GM21786 (cell line): Measurements from ENCODE around the gene C20orf96.

Source experiments
- ATAC-seq: cut with Tn5 transposase; IDR thresholded peaks from one replicate; pipeline ENCODE4 v1.9.1; 2021; ENCODE audit not compliant: unreplicated experiment

Gene C20orf96

DNA sequence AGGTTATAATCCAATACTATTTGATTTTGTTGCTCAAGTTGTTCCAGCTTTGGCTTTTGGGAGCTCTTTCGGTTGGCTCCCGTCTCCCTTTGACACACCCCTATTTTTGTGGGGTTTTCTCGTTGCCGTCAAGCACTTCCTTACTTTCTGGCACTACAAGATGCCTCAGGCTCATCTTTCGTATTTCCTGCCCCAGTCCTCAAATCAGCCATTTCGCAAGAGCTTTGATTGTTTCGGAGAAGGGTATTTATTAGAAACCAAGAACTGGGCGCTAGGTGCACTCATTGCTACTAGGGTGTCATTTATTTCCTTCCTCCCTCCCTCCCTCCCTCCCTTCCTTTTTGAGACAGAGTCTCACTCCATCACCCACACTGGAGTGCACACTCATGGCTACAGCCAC, 21.5 kb upstream of the C20orf96 start:
- no peak for ATAC-seq

DNA sequence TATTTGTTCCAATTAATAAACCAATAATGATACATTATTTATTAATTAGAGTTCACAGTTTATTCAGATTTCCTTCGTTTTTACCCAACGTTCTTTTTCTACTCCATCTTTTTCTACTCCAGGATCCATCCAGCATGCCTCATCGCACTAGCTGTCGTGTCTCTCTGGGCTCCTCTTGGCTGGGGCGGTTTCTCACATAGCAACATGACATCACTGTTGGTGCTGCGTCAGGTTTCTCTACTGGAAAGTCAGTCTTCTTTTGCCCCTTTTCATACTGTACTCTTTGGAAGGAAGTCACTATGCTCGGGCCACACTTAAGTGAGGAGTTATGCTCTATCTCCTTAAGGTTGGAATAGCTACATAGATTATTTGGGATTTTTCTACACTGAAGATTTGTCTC, 21.1 kb upstream of the C20orf96 start:
- no peak for ATAC-seq

DNA sequence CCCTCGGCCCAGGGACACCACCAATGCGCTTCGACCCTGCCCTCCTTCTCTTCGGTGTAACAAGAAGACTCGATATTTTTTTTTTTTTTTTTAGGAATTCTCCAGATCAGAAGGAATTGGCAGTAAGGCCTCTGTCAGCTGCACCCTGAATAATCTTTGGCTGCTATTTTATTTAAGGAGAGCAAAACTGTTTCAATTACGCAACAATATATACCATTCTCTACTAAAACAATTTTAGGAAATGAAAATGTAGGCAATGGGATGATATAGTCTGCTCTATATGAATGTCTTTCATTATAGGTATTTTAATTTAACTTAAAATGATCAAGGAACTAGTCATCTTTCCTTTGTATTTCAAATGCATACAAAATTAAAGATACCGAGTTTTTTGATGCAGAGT, 20.1 kb upstream of the C20orf96 start:
- no peak for ATAC-seq

DNA sequence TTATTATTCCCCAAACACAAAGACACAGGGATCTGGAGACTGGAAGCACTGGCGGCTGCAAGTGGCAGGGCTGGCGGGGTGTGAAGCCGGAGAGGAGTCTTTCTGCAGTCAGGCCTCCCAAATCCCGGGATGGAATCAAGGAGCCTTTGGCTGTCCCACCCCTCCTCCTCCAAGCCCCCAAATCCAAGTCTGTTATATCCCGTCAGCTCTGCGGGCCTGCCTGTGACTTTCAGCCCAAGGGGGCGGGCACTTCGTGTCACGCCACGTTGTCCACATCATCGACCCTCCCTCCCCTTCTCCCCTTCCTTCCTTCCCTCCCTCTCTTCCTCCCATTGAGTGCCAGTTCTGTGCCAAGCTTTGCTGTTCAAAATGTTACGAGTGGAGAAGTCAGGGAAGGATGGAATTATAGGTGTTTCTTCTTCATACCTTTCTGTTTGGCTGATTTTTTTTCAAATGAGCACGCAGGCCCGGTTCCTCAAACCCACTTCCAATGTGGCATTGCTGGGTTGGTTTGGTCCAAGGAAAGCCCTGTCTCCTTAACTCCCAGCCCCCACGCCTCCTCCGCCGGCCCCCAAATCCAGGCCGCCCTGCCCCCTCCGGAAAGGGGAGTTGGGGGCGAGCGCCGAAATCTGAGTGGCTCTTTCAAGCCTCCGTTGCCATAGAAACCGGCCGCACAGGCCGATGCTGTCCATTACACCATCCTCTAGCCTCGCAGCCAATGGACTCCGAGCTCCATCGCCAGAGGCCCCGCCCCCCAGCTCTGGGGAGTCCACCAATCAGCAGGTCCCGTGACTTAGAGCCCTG, 19.5 kb upstream of the C20orf96 start:
- ATAC-seq, result peak; percentile 99

DNA sequence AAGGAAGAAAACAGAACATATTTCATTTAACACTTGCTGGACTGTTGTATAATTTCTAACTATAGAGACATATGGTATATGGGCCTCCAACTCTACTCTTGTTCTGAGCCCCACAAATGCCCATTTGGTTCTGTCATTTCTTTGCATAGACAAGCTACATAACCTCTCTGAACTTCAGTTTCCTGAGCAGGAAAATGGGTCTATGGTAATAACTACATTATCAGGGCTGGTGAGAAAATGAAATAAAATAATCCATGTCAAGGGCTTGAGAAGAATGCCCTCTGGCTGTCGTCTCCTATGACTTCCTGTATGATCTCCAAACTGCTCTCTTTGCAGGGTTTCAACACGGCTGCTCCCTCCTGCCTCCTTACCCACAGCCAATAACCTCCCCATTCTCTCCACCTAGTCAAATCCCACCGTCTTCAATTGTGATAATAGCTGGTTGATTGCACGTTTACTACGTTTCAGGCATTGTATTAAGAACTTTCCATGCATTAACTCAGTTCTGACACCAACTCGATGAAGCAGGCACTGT, 18.8 kb upstream of the C20orf96 start:
- ATAC-seq, result no peak

DNA sequence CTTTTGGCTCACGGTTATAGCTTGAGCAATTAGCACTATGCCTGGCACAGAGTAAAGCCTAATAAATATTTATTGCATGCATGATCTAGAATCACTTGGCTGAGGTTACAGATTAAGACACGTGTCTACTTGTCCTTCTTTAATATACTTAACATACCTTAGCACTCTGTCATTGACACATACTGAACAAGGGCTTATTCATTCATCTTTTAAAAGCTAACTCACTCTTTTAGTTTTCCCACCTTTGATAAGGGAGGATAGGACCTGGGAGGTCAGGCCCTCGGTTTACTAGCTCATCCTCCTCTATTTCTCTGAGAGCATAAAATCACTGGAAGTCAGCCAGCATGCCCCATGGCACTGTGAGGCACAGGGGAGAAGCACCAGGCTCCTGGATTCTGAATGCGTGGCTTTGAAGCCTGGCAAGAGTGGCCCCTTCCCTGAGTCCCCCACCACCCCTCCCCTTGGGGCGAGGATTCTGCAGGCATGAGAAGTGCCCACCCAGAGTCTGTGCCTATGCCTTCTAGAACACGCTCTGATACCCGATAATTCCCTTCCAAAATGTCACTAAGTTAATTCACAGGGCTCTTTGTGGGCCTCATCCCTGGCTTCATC, 18.0 kb upstream of the C20orf96 start:
- no peak for ATAC-seq

DNA sequence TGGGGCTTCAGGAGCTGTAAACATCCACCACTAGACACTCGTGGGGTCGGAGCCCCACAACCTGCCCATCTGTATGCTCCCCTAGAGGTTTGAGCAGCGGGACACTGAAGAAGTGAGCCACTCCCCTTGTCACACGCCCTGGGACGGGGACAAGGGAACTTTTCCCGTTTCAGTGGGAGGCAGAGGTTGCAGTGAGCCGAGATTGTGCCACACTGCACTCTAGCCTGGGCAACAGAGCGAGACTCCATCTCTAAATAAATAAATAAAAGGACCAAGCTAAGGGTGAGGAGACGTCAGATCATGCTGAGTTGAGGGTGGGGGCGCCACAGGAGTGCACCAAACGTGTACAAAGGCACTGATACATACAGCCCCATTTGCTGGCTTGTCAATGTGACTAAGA, 15.2 kb upstream of the C20orf96 start:
- ATAC-seq, result no peak

DNA sequence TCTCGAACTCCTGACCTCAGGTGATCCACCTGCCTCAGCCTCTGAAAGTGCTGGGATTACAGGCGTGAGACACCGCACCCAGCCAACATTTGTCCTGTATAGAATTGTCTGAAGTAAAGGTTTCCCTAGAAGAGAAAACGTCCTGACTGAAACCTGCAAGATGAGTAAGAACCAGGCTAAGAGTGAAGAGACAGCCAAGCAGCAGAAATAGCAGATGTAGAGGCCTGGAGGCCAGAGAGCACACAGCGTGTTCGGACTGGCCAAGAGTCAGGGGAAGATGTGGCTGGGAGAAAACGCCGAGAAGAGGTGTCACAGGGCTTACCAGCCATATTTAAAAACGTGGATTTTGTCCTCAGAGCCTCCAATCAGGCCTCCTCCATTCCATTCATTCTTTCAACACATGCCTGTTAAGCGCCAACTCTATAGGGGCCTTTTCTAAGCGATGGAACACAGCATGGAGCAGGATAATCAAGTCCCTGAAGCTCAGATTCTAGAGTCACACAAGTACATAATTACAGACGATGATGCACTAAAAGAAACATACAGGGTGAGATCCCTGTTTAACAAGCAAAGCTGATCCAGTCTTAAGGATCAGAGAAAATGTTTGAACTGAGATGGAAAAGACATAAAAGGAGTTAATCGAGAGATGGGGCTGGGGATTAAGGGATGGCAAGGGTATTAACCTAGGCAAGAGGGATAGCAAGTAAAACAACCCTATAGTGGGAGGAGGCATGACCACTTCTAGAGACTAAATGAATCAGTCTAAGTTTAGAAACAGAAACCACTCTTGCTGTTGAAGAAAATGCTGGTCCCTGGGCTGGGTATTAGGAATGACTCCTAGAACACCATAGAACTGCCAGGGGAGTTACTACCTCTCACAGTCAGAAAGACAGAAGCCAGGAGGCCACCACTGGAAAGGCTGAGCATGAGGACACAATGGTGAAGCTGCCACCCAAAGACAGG, 11.6 kb upstream of the C20orf96 start:
- ATAC-seq, result no peak

DNA sequence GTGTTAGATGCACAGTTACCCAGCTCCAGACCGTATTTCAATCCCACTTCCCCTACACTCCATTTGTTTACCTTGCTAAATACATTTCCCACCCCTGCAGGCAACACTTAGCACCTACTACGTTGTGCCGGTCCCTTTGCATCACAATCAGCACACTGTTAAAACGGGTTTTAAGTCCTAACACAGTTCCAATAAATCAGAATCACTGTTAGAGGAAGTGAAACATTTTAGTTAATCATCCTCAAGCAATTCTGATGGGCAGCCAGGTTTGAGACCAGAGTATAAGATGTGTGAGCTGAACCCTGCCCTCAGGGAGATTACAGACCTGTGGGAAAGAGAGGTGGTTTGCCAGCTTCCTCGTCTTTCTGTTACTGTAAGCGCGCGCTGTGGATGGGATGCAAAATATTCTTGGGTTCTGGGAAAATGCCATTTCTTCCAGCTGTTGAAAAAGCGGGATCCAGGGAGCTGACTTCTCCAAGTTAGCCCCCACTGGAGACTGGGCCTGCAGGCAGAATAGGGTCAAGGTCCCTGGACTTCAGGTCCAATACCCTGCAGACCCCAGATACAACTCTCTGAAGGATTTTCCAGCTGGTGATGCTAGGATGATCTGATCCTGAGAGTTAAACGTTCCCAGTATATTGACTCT, 9.9 kb upstream of the C20orf96 start:
- ATAC-seq, result no peak

DNA sequence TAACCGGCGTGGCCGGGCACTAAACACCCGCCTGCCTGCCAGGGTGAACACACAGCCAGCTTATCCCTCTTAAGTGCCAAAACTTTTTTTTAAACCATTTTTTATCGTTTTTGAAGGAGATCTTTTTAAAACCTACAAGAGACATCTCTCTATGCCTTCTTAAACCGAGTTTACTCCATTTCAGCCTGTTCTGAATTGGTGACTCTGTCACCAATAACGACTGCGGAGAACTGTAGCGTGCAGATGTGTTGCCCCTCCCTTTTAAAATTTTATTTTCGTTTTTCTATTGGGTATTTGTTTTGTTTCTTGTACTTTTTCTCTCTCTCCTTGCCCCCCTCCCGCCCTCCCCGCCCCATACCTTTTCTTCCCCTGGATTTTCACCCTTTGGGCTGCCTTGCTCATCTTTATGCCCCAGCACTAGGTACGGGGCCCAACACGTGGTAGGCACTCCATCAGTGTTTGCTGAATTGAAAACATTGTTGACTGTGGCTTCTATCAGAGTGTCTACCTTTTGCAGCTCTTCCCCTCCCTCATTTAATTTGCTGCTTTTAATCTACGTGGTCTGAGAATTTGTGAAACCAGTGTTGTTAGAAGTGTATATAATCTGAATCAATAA, 8.3 kb upstream of the C20orf96 start:
- ATAC-seq, result no peak

DNA sequence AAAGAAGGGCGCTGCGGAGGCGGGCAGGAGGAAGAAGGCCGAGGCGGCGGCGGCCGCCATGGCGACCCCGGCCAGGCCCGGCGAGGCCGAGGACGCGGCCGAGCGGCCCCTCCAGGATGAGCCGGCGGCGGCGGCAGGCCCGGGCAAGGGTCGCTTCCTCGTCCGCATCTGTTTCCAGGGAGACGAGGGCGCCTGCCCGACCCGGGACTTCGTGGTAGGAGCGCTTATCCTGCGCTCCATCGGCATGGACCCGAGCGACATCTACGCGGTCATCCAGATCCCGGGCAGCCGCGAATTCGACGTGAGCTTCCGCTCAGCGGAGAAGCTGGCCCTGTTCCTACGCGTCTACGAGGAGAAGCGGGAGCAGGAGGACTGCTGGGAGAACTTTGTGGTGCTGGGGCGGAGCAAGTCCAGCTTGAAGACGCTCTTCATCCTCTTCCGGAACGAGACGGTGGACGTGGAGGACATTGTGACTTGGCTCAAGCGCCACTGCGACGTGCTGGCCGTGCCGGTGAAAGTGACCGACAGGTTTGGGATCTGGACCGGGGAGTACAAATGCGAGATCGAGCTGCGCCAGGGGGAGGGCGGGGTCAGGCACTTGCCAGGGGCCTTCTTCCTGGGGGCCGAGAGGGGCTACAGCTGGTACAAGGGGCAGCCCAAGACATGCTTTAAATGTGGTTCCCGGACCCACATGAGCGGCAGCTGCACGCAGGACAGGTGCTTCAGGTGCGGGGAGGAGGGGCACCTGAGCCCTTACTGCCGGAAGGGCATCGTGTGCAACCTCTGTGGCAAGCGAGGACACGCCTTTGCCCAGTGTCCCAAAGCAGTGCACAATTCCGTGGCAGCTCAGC, 7.6 kb upstream of the C20orf96 start:
- ATAC-seq, result peak; percentile 17

DNA sequence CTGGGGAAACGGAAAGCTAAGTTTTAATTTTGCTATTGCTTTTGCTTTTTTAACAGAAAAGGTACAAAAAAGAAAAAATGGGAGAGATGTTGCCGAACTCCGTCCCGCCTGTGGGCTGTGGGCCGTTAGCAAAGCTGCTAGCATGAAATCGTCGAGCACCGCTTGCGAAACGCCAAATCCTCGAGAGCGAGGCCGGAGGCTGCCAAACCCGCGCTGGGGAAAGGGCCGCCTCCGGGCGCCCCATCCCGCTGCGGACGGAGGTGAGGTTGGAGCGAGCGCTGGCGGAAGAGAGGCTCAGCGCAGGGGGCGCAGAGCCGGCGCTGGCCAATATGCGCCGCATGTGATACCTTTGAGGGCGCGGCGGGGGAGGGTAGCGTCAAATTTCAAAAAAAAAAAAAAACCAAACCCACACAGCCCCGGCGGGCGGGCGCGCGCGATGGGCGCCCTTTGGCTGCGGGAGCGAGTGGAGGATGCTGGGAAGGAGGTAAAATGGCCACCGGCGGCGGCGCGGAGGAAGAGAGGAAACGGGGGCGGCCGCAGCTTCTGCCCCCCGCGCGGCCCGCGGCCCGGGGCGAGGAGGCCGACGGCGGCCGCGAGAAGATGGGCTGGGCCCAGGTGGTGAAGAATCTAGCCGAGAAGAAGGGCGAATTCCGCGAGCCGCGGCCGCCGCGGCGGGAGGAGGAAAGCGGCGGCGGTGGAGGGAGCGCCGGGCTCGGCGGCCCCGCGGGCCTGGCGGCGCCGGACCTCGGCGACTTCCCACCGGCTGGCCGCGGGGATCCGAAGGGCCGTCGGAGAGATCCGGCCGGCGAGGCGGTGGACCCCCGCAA, 6.8 kb upstream of the C20orf96 start, which contains the start of gene ZCCHC3:
TSS of gene ZCCHC3 (plus strand) at position 473 of the 827 bp plus-strand sequence. CDS start at position 490, 17 bp downstream.
- peak; percentile 79 for ATAC-seq

DNA sequence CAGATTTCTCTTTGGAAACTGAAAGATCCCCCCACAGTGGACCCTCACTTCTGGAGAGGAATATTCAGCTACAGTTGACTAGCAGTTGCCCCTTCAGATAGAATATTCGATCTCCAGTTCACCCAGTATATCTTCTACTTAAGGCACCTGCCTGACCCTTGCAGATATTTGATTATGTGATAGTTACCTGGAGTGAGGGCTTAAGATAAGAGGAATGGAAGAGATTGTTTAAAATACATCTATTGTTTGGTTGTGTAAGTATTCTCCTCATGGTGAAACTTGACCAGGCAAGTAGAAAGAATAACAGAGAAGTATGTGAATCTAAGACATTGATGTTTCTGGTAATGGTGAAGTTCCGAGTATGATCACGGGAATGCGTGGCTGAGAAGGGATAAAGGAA, 5.3 kb upstream of the C20orf96 start:
- ATAC-seq, result no peak

DNA sequence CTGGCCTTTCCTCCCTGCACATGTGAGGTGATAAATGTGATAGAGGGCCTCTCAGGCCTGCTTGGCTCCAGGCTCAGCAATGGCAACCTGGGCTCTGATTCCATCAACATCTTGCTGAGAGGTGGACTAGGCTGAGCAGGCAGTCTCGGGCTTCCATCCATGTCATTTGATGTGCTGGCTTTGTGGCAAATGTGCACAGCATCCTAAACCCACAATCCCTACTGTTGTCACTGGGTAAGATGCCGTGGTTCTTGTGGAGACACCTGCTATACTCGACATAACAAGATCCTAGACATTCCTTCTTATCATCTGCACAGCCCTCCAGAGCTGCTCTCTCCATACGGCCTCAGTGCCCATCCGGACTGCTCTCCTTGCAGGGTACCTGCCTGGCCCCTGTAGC, 4.1 kb upstream of the C20orf96 start:
- ATAC-seq, result no peak

DNA sequence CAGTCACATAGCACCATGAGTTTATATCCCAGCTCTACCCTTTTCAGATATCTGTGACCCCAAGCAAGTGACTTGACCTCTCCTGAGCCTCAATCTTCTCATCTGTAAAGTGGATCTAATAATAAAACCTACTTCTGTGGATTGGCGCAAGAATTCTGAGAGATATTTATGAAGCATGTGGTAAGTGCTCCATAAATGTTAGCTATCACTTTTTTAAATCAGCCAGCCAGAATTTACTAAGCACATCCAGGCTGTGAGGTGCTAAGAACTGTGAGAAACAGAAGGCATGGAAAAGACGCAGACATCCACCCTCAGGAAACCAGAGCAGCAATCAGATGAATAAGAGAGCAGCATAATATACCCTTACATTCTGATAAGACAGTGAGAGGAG, 862 bp downstream of the C20orf96 start:
- peak; percentile 15 for ATAC-seq

DNA sequence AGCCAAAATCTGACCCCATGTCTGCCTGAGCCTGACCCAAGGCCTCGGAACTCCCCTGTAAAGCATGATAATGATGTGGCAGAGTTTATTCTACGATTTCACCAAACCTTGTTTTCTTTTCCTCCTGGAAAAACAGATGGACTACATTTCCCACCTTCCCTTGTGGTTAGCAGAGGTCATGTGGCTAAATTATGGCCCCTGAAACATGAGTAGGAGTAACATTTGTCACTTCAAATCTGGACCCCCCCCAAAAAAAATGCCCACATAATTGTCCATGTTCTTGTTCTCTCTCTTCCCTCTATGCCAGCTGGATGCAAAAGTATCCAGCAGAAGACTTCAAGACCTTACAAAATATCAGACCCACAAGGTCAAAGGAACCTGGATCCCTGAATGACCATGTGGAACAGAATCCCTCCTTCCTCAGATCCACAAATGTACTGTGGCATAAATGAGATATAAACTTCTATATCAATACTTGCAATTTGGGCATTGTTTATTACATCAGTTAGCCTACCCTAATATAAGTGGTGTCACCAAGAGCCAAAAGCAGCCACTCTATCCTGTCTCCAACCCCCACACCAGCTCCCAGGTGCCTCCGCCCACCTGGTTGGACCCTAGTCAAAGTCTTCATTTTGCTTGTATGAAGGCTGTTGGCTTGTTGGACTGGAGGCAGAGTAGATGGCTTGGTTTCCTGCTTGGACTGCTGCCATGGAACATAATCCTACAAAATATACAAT, 1.4 kb downstream of the C20orf96 start:
- no peak for ATAC-seq

DNA sequence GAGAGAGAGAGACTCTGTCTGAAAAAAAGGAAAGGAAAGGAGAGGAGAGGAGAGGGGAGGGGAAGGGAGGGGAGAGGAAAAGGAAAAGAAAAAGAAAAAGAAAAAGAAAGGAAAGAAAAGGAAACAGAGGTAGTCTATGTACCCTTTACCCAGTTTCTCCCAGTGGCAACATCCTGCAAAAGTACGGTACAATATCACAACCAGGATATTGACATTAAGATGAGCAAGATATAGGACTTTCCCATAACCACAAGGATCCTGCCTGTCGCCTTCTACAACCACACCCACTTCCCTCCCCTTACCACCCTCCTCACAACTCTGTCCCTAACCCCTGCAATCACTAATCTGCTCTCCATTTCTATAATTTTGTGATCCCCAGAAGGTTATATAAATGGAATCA, 4.0 kb downstream of the C20orf96 start:
- no peak for ATAC-seq

DNA sequence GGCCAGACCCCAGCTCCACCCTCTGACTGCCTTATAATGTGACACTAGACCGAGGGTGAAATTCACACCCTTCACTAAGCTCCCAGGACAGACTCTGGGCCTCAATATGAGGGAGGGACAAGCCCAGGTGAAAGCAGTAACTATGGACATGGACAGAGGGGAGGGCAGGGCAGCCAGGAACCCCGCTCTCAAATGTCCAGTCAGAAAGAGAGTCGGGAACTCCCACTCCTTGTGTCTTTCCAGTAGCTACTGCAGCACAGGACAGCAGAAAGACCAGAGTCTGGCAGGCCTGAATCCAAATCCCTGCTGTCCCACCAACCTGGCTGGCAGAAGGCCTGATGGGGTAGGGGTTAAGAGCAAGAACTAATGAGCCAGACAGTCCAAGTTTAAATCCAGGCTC, 6.4 kb downstream of the C20orf96 start:
- no peak for ATAC-seq
